Measurements from ENCODE around the gene ARHGEF18. TPM values are rescaled to one million over a fixed set of nuclear protein-coding genes. Genes with fewer than 3 reads are reported as not detected.

Gene ARHGEF18
- total and polyA plus RNA-seq, 4 donors: 19.7 to 36.2 (median 28.6) TPM

DNA sequence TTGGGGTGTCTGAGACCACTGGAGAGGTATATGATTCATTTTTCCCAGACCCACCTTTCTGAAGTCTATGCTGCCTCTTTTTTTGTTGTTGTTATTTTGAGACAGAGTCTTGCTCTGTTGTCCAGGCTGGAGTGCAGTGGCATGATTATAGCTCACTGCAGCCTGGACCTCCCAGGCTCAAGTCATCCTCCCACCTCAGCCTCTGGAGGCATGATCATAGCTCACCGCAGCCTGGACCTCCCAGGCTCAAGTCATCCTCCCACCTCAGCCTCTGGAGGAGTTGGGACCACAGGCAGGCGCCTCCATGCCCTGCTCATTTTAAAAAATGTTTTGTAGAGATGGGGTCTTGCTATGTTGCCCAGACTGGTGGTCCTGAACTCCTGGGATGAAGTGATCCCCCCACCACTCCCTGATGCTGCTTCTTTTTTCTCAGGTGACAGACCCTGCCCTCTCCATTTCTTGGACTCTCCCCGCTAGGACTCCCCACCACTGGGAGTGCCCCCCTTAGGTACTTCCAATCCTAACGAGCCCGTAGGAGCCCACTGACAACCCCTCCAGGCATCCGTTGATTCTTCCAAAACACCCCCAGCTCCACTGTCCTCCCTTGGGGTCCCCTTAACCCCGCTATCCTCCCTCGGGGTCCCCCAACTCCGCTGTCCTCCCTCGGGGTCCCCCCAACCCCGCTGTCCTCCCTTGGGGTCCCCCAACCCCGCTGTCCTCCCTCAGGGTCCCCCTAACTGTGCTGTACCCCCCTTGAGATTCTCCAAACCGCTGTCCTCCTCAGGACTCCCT is 45.4 kb downstream of the ARHGEF18 start:
- Histone ChIP-seq H3K4me1 (ENCODE audit: control insufficient read depth, insufficient read depth, low read length) (peaks cover 26% of the 10 kb centered on the region), H3K27me3 (ENCODE audit: control insufficient read depth, insufficient read depth, low read length) (no peaks in the 10 kb centered on the region), H3K9me3 (ENCODE audit: control insufficient read depth, insufficient read depth, low read length) (no peaks in the 10 kb centered on the region), H3K4me3 (ENCODE audit: low read depth, low read length) (peak overlapping the region; percentile 80), H3K36me3 (ENCODE audit: control insufficient read depth, insufficient read depth, low read length) (peaks cover 9% of the 10 kb centered on the region), H3K27ac (ENCODE audit: low read depth, low read length) (no peak overlapping the region)
- DNase-seq (ENCODE audit: low read depth in 4 of 6, low spot score in 6 of 6): no peak
- 24% methylated on average over 9 of the region's 13 CpGs for WGBS (ENCODE audit: insufficient coverage)

DNA sequence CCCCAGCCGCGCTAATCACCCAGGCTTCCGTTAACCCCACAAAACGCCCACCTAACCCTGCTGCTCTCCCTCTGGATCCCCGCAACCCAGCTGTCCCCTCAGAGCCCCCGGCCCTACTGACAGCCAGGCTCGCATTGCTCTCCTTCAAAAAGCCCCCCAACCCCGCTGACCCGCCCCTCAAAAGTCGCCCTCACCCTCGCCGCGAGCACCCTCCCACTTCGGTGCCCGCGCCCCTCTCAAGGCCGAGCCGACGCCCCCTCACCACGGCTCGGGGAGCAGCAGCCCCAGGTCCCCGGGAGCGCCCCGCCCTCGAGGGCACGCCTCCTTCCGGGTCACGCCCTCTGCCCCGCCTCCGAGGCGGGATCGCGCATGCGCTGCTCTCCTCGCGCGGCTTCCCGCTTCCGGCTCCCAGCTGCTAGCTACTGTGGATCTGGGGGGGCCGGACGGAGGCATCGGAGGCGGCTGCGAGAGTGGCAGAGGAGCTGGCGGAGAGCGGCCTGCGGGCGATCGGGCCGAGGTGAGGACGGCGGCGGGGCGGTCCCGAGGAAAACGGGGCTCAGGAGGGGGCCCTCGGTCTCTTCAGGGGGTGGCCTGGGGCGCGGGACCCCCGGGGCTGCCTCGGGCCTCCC is 46.1 kb downstream of the ARHGEF18 start:
- Histone ChIP-seq H3K4me3 (ENCODE audit: low read depth, low read length) (peak overlapping the region; percentile 80), H3K4me1 (ENCODE audit: control insufficient read depth, insufficient read depth, low read length) (peaks cover 26% of the 10 kb centered on the region), H3K36me3 (ENCODE audit: control insufficient read depth, insufficient read depth, low read length) (peaks cover 5% of the 10 kb centered on the region), H3K27ac (ENCODE audit: low read depth, low read length) (no peak overlapping the region), H3K9me3 (ENCODE audit: control insufficient read depth, insufficient read depth, low read length) (no peaks in the 10 kb centered on the region), H3K27me3 (ENCODE audit: control insufficient read depth, insufficient read depth, low read length) (no peaks in the 10 kb centered on the region)
- DNase-seq (ENCODE audit: low read depth in 4 of 6, low spot score in 6 of 6): peak; percentile 83 to 97 (median 90)
- under 1% methylated on average over 60 of the region's 61 CpGs for WGBS (ENCODE audit: insufficient coverage)

DNA sequence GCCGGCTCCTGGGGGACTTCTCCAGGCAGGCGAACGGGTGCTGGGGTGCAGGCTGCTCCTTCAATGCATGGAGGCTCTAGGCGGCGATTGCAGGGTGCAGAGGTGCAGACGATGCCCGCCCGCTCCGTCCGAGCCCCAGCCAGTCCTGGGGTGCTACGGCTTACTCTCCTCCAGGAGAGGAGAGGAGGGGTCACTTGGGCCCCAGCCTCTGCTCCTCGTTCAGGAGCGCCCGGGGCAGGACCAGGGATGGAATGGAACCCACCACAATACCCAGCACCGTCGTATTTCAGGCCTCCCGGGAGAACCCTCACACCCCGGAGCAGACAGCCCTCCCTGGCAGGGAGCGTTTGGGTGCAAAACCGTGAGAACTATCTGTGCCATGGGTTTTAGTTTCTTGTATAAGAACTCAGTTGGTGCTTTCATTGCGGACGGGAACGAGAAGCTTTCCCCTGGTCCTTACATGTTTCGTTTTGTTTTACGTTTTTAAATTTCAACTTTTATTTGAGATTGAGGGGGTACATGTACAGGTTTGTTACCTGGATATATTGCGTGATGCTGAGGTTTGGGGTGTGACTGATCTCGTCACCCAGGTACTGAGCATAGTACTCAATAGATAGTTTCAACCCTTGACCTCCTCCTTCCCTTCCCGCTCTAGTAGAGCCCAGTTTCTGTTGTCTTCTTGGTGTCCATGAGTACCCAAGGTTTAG is 46.8 kb downstream of the ARHGEF18 start:
- WGBS (ENCODE audit: insufficient coverage): 0% methylated on average over 12 of the region's 28 CpGs
- Histone ChIP-seq H3K27me3 (ENCODE audit: control insufficient read depth, insufficient read depth, low read length) (no peaks in the 10 kb centered on the region), H3K9me3 (ENCODE audit: control insufficient read depth, insufficient read depth, low read length) (no peaks in the 10 kb centered on the region), H3K27ac (ENCODE audit: low read depth, low read length) (no peak overlapping the region), H3K4me1 (ENCODE audit: control insufficient read depth, insufficient read depth, low read length) (peaks cover 26% of the 10 kb centered on the region), H3K36me3 (ENCODE audit: control insufficient read depth, insufficient read depth, low read length) (peaks cover 2% of the 10 kb centered on the region), H3K4me3 (ENCODE audit: low read depth, low read length) (peak overlapping the region; percentile 80)
- peak in 1 of 6 donors; percentile 2 for DNase-seq (ENCODE audit: low read depth in 4 of 6, low spot score in 6 of 6)

DNA sequence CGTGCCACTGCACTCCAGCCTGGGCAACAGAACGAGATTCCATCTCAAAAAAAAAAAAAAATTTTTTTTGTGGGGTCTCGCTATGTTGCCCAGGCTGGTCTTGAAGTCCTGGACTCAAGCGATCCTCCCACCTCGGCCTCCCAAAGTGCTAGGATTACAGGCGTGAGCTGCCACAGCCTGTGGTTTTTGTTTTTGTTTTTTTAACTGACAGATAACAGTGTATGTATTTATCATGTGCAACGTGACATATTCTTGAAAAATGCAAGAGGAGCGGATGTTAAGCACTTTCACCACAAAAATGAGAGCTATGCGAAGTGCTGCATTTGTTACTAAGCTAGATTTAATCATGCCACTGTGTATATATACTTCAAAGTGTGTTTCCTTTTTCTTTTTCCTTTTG is 49.0 kb downstream of the ARHGEF18 start:
- Histone ChIP-seq H3K9me3 (ENCODE audit: control insufficient read depth, insufficient read depth, low read length) (no peaks in the 10 kb centered on the region), H3K27ac (ENCODE audit: low read depth, low read length) (no peak overlapping the region), H3K4me3 (ENCODE audit: low read depth, low read length) (no peak overlapping the region), H3K27me3 (ENCODE audit: control insufficient read depth, insufficient read depth, low read length) (no peaks in the 10 kb centered on the region), H3K36me3 (ENCODE audit: control insufficient read depth, insufficient read depth, low read length) (peaks cover 3% of the 10 kb centered on the region), H3K4me1 (ENCODE audit: control insufficient read depth, insufficient read depth, low read length) (peaks cover 26% of the 10 kb centered on the region)
- 100% methylated on average over 4 of the region's 9 CpGs for WGBS (ENCODE audit: insufficient coverage)
- no peak for DNase-seq (ENCODE audit: low read depth in 4 of 6, low spot score in 6 of 6)

Other genes with a start within 250 kb of the ARHGEF18 start
- 10 to 100 TPM; 42.5 to 47.7 TPM for gene INSR, start 54.5 kb upstream of the ARHGEF18 start, total RNA-seq
- 10 to 100 TPM; 15.3 to 23.9 TPM for gene INSR, start 54.5 kb upstream of the ARHGEF18 start, polyA plus RNA-seq (ENCODE audit: insufficient read length in 2 of 2)
- gene PEX11G, start 140.1 kb downstream of the ARHGEF18 start, total RNA-seq: 1 to 10 TPM; 1.7 to 6.0 TPM
- 1 to 10 TPM; 3.8 to 5.1 TPM for gene PEX11G, start 140.1 kb downstream of the ARHGEF18 start, polyA plus RNA-seq (ENCODE audit: insufficient read length in 2 of 2)
- gene ZNF358, start 167.2 kb downstream of the ARHGEF18 start, total RNA-seq: 10 to 100 TPM; 12.3 to 33.7 TPM
- gene ZNF358, start 167.2 kb downstream of the ARHGEF18 start, polyA plus RNA-seq (ENCODE audit: insufficient read length in 2 of 2): 10 to 100 TPM; 85.6 to 96.0 TPM
- 10 to 100 TPM in 1 of 2 donors, 1 to 10 TPM in 1; 9.3 to 10.7 TPM for gene MCOLN1, start 173.7 kb downstream of the ARHGEF18 start, total RNA-seq
- 10 to 100 TPM; 39.9 to 45.4 TPM for gene MCOLN1, start 173.7 kb downstream of the ARHGEF18 start, polyA plus RNA-seq (ENCODE audit: insufficient read length in 2 of 2)
- gene PNPLA6, start 186.8 kb downstream of the ARHGEF18 start, total RNA-seq: 10 to 100 TPM; 45.8 to 47.8 TPM
- 10 to 100 TPM; 91.8 to 94.3 TPM for gene PNPLA6, start 186.8 kb downstream of the ARHGEF18 start, polyA plus RNA-seq (ENCODE audit: insufficient read length in 2 of 2)
- gene CAMSAP3, start 246.9 kb downstream of the ARHGEF18 start, total RNA-seq: 1 to 10 TPM; 4.9 to 7.9 TPM
- gene CAMSAP3, start 246.9 kb downstream of the ARHGEF18 start, polyA plus RNA-seq (ENCODE audit: insufficient read length in 2 of 2): 10 to 100 TPM; 41.4 to 45.8 TPM